ENCODE results near the gene RALGPS1.

- TF ChIP-seq, protein P1, sequence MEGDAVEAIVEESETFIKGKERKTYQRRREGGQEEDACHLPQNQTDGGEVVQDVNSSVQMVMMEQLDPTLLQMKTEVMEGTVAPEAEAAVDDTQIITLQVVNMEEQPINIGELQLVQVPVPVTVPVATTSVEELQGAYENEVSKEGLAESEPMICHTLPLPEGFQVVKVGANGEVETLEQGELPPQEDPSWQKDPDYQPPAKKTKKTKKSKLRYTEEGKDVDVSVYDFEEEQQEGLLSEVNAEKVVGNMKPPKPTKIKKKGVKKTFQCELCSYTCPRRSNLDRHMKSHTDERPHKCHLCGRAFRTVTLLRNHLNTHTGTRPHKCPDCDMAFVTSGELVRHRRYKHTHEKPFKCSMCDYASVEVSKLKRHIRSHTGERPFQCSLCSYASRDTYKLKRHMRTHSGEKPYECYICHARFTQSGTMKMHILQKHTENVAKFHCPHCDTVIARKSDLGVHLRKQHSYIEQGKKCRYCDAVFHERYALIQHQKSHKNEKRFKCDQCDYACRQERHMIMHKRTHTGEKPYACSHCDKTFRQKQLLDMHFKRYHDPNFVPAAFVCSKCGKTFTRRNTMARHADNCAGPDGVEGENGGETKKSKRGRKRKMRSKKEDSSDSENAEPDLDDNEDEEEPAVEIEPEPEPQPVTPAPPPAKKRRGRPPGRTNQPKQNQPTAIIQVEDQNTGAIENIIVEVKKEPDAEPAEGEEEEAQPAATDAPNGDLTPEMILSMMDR (IDR thresholded peaks at IDR 0.05) = no peak
- no peak for TF ChIP-seq POLR2A (IDR thresholded peaks at IDR 0.05)
Measured at GRCh38 chr9:127008076-127008475, 93.5 kb downstream of the RALGPS1 start.

All from lower leg skin (tissue), 3 donors.